ENCODE data around the gene POLR3E. TPM values are rescaled to one million over a fixed set of nuclear protein-coding genes. Genes with fewer than 3 reads are reported as not detected.
A peak's percentile ranks its signal among the peaks of the same experiment; 100 is the strongest.

POLR3E gene
- total and polyA plus RNA-seq, 2 donors (not counting 1 experiment from before 2014, with no cell fraction given): 97.1 to 98.4 TPM

GRCh38 chr16:22321340-22322001 lies 24.3 kb downstream of the POLR3E start:
- intact Hi-C loops (cut with micrococcal nuclease): loop anchor here (2.0 to 5.0 kb wide), 2 partner anchors 53 to 1164 kb away; partner anchors contain the start of genes CDR2 and LDAF1
- no peaks in the 10 kb centered on the region for H3K27me3 ChIP-seq (replicated peaks in 1 of 4; ENCODE audit: control extremely low read depth in 1 of 4, control insufficient read depth in 3 of 4, insufficient read depth in 4 of 4, low read length in 3 of 4)
- H3K36me3 ChIP-seq (replicated peaks in 1 of 2; ENCODE audit: control extremely low read depth in 1 of 2, control insufficient read depth in 1 of 2, extremely low read depth in 1 of 2, insufficient read depth in 2 of 2, low read length in 1 of 2): peaks cover 0 to 88% of the 10 kb centered on the region in 2 experiments
- H3K9ac ChIP-seq (ENCODE audit: low read length): no peak overlapping the region
- DNase-seq: peak; percentile 74
- H4K20me1 ChIP-seq (ENCODE audit: control insufficient read depth, insufficient read depth, low read length, poor library complexity, severe bottlenecking): peaks cover 34% of the 10 kb centered on the region
- no peak overlapping the region for H3K27ac ChIP-seq (ENCODE audit: low read length in 2 of 2)
- no peak for TF ChIP-seq EZH2 (IDR thresholded peaks at IDR 0.05; ENCODE audit: borderline replicate concordance, insufficient read depth, low read depth, low read length, poor library complexity, severe bottlenecking)
- peak; percentile 97 for TF ChIP-seq CTCF (IDR thresholded peaks at IDR 0.05)
- H3K4me1 Mint-ChIP-seq: no peaks in the 10 kb centered on the region
- no peaks in the 10 kb centered on the region for H3K9me3 Mint-ChIP-seq (ENCODE audit: insufficient read depth)
- ChIA-PET POLR2A (no interaction called here), CTCF (interaction anchor here (0.6 to 2.8 kb wide), 14 partner anchors 8 to 1165 kb away, joined by 3 to 17 read pairs (median 4); no protein-coding TSS in a partner anchor)
- H2AFZ ChIP-seq (ENCODE audit: insufficient read depth, low read depth, low read length, poor library complexity, severe bottlenecking): no peak overlapping the region
- no peaks in the 10 kb centered on the region for H3K4me1 ChIP-seq (ENCODE audit: control insufficient read depth in 2 of 2, insufficient read depth in 2 of 2, low read length in 2 of 2)
- no peak overlapping the region for H3K27ac Mint-ChIP-seq
- H3K4me3 ChIP-seq (ENCODE audit: control extremely low read depth in 1 of 5, extremely low read depth in 1 of 5, insufficient read depth in 1 of 5, low read depth in 2 of 5, low read length in 4 of 5): no peak overlapping the region
- peak; percentile 66 for ATAC-seq (ENCODE audit: low read depth)
- no peaks in the 10 kb centered on the region for H3K27me3 Mint-ChIP-seq
- WGBS (ENCODE audit: insufficient coverage): 71% methylated on average over 16 of the region's 16 CpGs
- H3K4me2 ChIP-seq (replicated peaks; ENCODE audit: low read depth, low read length, poor library complexity, severe bottlenecking): no peak overlapping the region
- H3K79me2 ChIP-seq (ENCODE audit: control insufficient read depth, insufficient read depth, low read length): peaks cover 14% of the 10 kb centered on the region
- no peak overlapping the region for H3K4me3 Mint-ChIP-seq
- no peaks in the 10 kb centered on the region for H3K9me3 ChIP-seq (ENCODE audit: control extremely low read depth in 1 of 3, control insufficient read depth in 2 of 3, insufficient read depth in 1 of 3, low read length in 2 of 3)

GRCh38 chr16:22322021-22322471 lies 24.8 kb downstream of the POLR3E start:
- no peak overlapping the region for H2AFZ ChIP-seq (ENCODE audit: insufficient read depth, low read depth, low read length, poor library complexity, severe bottlenecking)
- Mint-ChIP-seq H3K4me1 (no peaks in the 10 kb centered on the region), H3K9me3 (ENCODE audit: insufficient read depth) (no peaks in the 10 kb centered on the region), H3K4me3 (no peak overlapping the region), H3K27ac (no peak overlapping the region), H3K27me3 (no peaks in the 10 kb centered on the region)
- CTCF ChIA-PET: interaction anchor here (0.9 to 2.8 kb wide), 3 partner anchors 8 to 1165 kb away, joined by 3 to 17 read pairs (median 4); no protein-coding TSS in a partner anchor
- intact Hi-C loops (cut with micrococcal nuclease): loop anchor here (5.0 kb wide), 1 partner anchor 1165 kb away; the partner anchor contains the start of gene LDAF1
- no peak for TF ChIP-seq CTCF (IDR thresholded peaks at IDR 0.05)
- no peak for TF ChIP-seq EZH2 (IDR thresholded peaks at IDR 0.05; ENCODE audit: borderline replicate concordance, insufficient read depth, low read depth, low read length, poor library complexity, severe bottlenecking)
- no peaks in the 10 kb centered on the region for H3K4me1 ChIP-seq (ENCODE audit: control insufficient read depth in 2 of 2, insufficient read depth in 2 of 2, low read length in 2 of 2)
- peaks cover 40% of the 10 kb centered on the region for H4K20me1 ChIP-seq (ENCODE audit: control insufficient read depth, insufficient read depth, low read length, poor library complexity, severe bottlenecking)
- H3K9me3 ChIP-seq (ENCODE audit: control extremely low read depth in 1 of 3, control insufficient read depth in 2 of 3, insufficient read depth in 1 of 3, low read length in 2 of 3): no peaks in the 10 kb centered on the region
- POLR2A ChIA-PET: no interaction called here
- DNase-seq (peak; percentile 17), ATAC-seq (ENCODE audit: low read depth) (no peak)
- WGBS (ENCODE audit: insufficient coverage): over 99% methylated on average over 11 of the region's 11 CpGs
- no peak overlapping the region for H3K27ac ChIP-seq (ENCODE audit: low read length in 2 of 2)
- H3K4me3 ChIP-seq (ENCODE audit: control extremely low read depth in 1 of 5, extremely low read depth in 1 of 5, insufficient read depth in 1 of 5, low read depth in 2 of 5, low read length in 4 of 5): no peak overlapping the region
- H3K36me3 ChIP-seq (replicated peaks in 1 of 2; ENCODE audit: control extremely low read depth in 1 of 2, control insufficient read depth in 1 of 2, extremely low read depth in 1 of 2, insufficient read depth in 2 of 2, low read length in 1 of 2): peaks cover 0 to 88% of the 10 kb centered on the region in 2 experiments
- no peak overlapping the region for H3K9ac ChIP-seq (ENCODE audit: low read length)
- H3K4me2 ChIP-seq (replicated peaks; ENCODE audit: low read depth, low read length, poor library complexity, severe bottlenecking): no peak overlapping the region
- H3K79me2 ChIP-seq (ENCODE audit: control insufficient read depth, insufficient read depth, low read length): peaks cover 14% of the 10 kb centered on the region
- H3K27me3 ChIP-seq (replicated peaks in 1 of 4; ENCODE audit: control extremely low read depth in 1 of 4, control insufficient read depth in 3 of 4, insufficient read depth in 4 of 4, low read length in 3 of 4): no peaks in the 10 kb centered on the region

Data from B cell (primary cell).